ENCODE results near the gene TMEM250.

GRCh38 chr9:136100700-136101614 lies 17.7 kb downstream of the TMEM250 start:
- TF ChIP-seq CTCF (IDR thresholded peaks at IDR 0.05; ENCODE audit: insufficient read depth, low read depth, low read length) (no peak), EZH2 (IDR thresholded peaks at IDR 0.05; ENCODE audit: insufficient read depth, low read length) (no peak)

Data from astrocyte (in vitro differentiated cells and primary cell).